ENCODE results near the gene DHRSX. TPM values are rescaled to one million over a fixed set of nuclear protein-coding genes. Genes with fewer than 3 reads are reported as not detected.

DHRSX gene
- total and polyA plus RNA-seq, 2 donors (not counting 3 experiments of a cell fraction or from before 2014, with no cell fraction given) = 27.1 to 37.7 TPM

DNA sequence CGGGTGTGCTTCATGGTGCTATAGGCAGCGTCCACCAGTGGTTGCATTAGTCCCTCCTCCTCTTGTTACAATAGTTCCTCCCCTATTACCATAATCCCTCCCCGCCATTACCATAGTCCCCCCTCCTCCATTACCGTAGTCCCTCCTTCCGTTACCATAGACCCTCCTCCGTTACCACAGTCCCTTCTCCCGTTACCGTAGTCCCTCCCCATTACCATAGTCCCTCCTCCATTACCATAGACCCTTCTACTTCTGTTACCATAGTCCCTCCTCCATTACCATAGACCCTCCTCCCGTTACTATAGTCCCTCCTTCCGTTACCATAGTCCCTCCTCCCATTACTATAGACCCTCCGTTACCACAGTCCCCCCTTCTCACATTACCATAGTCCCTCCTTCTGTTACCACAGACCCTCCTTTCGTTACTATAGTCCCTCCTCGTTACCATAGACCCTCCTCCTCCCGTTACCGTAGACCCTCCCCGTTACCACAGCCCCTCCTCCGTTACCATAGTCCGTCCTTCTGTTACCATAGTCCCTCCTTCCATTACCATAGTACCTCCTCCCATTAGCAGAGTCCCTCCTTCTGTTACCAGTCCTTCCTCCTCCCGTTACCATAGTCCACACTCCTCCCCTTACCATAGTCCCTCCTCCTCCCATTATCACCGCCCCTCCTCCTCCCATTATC is 129.6 kb downstream of the DHRSX start:
- H3K9me3 ChIP-seq (replicated peaks; ENCODE audit: control insufficient read depth, insufficient read depth, low read length) = no peaks in the 10 kb centered on the region
- no peaks in the 10 kb centered on the region for H3K79me2 ChIP-seq (ENCODE audit: control insufficient read depth, insufficient read depth, low read length)
- H2AFZ ChIP-seq (ENCODE audit: low read depth, low read length) = no peak overlapping the region
- no peaks in the 10 kb centered on the region for H3K9me1 ChIP-seq (replicated peaks; ENCODE audit: control insufficient read depth, extremely low read depth, insufficient read depth, low read length)
- ChIA-PET CTCF (no interaction called here), POLR2A (no interaction called here)
- no peaks in the 10 kb centered on the region for H3K4me1 ChIP-seq (ENCODE audit: control insufficient read depth, extremely low read depth, insufficient read depth, low read length)
- DNase-seq (ENCODE audit: low read depth, low spot score) (peak; percentile 7), FAIRE-seq (no peak)
- no peak overlapping the region for H3K4me2 ChIP-seq (ENCODE audit: insufficient read depth, low read length)
- H3K9ac ChIP-seq (replicated peaks; ENCODE audit: extremely low read depth, insufficient read depth, low read length) = no peak overlapping the region
- dilution Hi-C loops (cut with MboI; ENCODE audit: extremely low pct_ligation_motif_present, low sequenced_read_pairs) (no loop called here), intact Hi-C loops (cut with micrococcal nuclease) (no loop called here)
- no peak overlapping the region for H3K27ac ChIP-seq (ENCODE audit: insufficient read depth, low read depth, low read length)
- H3K36me3 ChIP-seq (ENCODE audit: control insufficient read depth in 2 of 2, extremely low read depth in 1 of 2, insufficient read depth in 2 of 2, low read length in 2 of 2) = no peaks in the 10 kb centered on the region
- no peak overlapping the region for H3K4me3 ChIP-seq (replicated peaks in 1 of 3; ENCODE audit: insufficient read depth in 1 of 3, low read depth in 1 of 3, low read length in 3 of 3)
- no peaks in the 10 kb centered on the region for H4K20me1 ChIP-seq (replicated peaks; ENCODE audit: control insufficient read depth, extremely low read depth, insufficient read depth, low read length)
- no peaks in the 10 kb centered on the region for H3K27me3 ChIP-seq (ENCODE audit: control insufficient read depth in 2 of 2, insufficient read depth in 2 of 2, low read length in 2 of 2)
- no TSS peak for BruUV-seq (replicated peaks)
- TF ChIP-seq, protein P1, sequence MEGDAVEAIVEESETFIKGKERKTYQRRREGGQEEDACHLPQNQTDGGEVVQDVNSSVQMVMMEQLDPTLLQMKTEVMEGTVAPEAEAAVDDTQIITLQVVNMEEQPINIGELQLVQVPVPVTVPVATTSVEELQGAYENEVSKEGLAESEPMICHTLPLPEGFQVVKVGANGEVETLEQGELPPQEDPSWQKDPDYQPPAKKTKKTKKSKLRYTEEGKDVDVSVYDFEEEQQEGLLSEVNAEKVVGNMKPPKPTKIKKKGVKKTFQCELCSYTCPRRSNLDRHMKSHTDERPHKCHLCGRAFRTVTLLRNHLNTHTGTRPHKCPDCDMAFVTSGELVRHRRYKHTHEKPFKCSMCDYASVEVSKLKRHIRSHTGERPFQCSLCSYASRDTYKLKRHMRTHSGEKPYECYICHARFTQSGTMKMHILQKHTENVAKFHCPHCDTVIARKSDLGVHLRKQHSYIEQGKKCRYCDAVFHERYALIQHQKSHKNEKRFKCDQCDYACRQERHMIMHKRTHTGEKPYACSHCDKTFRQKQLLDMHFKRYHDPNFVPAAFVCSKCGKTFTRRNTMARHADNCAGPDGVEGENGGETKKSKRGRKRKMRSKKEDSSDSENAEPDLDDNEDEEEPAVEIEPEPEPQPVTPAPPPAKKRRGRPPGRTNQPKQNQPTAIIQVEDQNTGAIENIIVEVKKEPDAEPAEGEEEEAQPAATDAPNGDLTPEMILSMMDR (IDR thresholded peaks at IDR 0.05; ENCODE audit: extremely low read depth in 1 of 2, insufficient read depth in 1 of 2, low read depth in 1 of 2, low read length in 2 of 2) = no peak
- TF ChIP-seq MYC (IDR thresholded peaks at IDR 0.05; ENCODE audit: low read depth, low read length) (no peak), EZH2 (IDR thresholded peaks at IDR 0.05; ENCODE audit: borderline replicate concordance, low read depth, low read length, severe bottlenecking) (no peak), FOS (IDR thresholded peaks at IDR 0.05; ENCODE audit: borderline replicate concordance, insufficient read depth, low read length) (no peak), JUN (IDR thresholded peaks at IDR 0.05; ENCODE audit: borderline replicate concordance, insufficient read depth, insufficient read length, low read depth) (no peak), POLR2A (IDR thresholded peaks at IDR 0.05; ENCODE audit: low read depth, low read length) (no peak), POLR2AphosphoS5 (IDR thresholded peaks at IDR 0.05; ENCODE audit: insufficient read depth, low read depth, low read length) (no peak), GATA2 (IDR thresholded peaks at IDR 0.05; ENCODE audit: insufficient read depth, insufficient read length, low read depth, low read length) (no peak)
- TF ChIP-seq, protein P2, sequence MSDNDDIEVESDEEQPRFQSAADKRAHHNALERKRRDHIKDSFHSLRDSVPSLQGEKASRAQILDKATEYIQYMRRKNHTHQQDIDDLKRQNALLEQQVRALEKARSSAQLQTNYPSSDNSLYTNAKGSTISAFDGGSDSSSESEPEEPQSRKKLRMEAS (IDR thresholded peaks at IDR 0.05; ENCODE audit: insufficient read depth, insufficient read length) = no peak

All from endothelial cell of umbilical vein (primary cell).